ENCODE results near the gene FTO.

Gene FTO

DNA sequence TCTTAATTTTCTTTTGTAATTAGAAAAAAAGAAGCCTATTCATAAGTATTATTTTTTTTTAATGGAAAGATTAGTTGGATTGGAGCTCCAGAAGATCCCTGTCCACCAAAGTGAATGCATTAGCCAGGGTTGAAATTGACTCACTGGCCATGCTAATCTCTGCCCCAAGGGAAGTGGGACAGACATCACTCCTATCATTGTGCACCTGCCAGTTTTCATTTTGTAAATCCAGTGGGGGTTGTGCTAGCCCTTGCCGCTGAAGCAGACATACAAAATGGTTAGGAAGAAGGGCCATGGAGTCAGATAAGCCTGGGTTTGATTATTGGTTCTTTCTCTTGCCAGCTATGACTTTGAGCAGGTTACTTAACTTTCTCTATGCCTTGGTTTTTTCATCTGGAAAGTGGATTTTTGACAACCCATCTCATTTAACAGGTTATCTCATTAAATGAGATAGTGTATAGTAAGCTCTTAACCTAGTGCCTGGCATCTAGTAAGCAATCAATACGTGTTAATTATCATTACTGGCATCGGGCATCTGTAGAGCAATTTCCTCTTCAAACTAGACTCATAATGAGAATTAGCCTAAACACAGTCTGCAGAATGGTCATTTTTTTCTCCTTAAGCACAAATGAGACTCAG is 365.8 kb downstream of the FTO start:
- no peak for DNase-seq (ENCODE audit: low read depth in 1 of 2, low spot score in 1 of 2)
- no peak for TF ChIP-seq JUND (IDR thresholded peaks at IDR 0.05; ENCODE audit: low read depth)
- in situ Hi-C loops (cut with HindIII; ENCODE audit: low pct_unique_long_range_greater_than_20kb, low sequenced_read_pairs): no loop called here

DNA sequence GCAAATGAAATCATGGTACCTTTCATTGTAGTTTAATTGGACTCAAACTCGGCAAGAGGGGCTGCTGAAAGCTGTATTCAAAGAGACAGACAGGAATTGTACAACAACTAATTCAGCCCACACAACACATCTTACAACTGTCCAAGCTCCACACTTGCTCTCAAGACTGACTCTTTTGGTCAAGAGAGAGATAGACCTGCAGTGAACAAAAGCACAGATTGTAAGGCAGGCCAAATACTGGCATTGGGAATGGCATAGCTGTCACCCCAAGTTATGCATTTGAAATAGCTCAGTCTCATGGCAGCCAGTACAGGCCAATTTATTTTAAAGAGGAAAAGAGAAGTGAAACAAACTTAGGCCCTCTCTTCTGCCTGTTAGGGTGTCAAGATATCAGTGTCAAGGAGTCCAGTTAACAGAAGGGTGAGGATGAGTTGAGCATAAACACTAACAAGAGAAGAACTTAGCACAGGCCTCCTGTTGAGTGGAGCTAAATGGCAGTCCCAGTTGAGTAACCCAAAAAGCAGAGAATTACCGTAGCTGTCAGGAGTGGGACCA is 366.9 kb downstream of the FTO start:
- no peak for TF ChIP-seq JUND (IDR thresholded peaks at IDR 0.05; ENCODE audit: low read depth)
- DNase-seq (ENCODE audit: low read depth in 1 of 2, low spot score in 1 of 2): no peak
- in situ Hi-C loops (cut with HindIII; ENCODE audit: low pct_unique_long_range_greater_than_20kb, low sequenced_read_pairs): no loop called here

DNA sequence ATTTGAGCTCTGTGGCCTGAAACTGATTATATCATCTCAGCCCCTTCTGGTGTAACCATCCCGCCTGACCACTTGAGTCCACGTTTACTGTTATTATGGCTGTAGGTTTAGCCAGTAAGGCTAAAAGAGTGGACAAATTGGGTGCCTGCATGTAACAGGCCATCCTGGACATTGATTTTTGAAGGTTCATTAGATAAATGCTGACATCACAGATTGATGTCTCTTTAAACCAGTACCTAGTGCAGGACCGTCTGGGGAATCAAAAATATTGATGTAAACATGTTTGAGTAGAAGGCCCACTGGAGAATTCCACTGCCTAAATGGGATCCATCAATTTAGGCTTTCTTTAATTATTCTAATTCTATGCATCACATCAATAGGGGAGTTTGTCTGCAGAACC is 367.6 kb downstream of the FTO start:
- in situ Hi-C loops (cut with HindIII; ENCODE audit: low pct_unique_long_range_greater_than_20kb, low sequenced_read_pairs): no loop called here
- no peak for TF ChIP-seq JUND (IDR thresholded peaks at IDR 0.05; ENCODE audit: low read depth)
- no peak for DNase-seq (ENCODE audit: low read depth in 1 of 2, low spot score in 1 of 2)

DNA sequence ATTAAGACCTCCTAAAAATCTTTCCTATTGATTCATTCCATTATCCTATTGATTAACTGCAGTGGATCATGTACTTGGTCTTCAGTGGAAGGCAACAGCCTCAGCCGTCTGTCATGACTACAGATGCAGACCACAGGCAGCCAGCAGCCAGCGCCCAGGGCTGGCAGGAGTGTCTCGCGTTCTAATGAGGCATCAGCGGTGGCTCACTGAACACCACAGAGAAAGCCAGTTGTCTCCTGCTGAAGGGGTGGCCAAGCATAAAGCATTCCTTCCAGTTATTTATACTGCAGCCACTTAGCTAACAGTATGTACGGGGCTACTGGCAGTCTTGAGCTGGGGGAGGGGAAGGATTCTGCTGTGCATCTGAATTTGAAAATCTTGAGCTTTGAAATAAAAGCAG is 368.3 kb downstream of the FTO start:
- in situ Hi-C loops (cut with HindIII; ENCODE audit: low pct_unique_long_range_greater_than_20kb, low sequenced_read_pairs): no loop called here
- no peak for DNase-seq (ENCODE audit: low read depth in 1 of 2, low spot score in 1 of 2)
- TF ChIP-seq JUND (IDR thresholded peaks at IDR 0.05; ENCODE audit: low read depth): no peak

DNA sequence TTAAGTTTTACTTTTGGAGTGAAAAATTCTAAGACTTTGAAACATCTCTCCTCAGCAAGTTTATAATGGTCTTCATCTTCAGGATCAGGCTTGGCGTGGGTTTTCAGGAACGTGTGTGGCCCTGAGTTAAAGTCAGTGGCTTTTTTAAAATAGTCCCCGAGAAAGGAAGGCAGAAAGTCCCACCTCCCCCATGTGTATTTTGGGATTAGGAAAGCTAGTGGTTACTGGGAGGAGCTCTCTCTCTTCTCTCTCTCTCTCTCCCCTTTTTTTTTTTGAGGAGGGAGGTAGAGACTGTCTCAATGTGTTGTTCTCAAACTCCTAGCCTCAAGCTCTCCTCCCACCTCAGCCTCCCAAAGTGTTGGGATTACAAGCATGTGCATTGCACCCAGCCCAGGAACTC is 369.4 kb downstream of the FTO start:
- DNase-seq (ENCODE audit: low read depth in 1 of 2, low spot score in 1 of 2): peak in 1 of 2 experiments; percentile 19
- in situ Hi-C loops (cut with HindIII; ENCODE audit: low pct_unique_long_range_greater_than_20kb, low sequenced_read_pairs): no loop called here
- no peak for TF ChIP-seq JUND (IDR thresholded peaks at IDR 0.05; ENCODE audit: low read depth)

DNA sequence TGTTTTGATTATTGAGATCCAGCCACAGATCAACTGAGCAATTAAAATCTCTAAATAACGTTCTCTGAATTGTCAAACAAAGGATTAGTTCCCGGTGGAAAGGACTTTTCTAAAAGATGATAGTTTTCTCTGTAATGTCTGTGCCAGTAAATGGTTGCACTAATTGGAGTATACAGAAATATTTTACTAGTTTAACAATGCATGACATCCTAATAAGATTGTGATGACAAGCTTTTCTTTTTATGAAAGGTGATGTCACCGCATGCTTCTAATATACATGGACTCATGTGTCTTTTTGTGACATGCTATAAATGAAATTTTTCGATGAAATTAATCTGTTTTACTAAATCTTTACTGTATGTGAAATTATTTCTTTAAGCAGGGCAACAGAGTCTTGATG is 371.5 kb downstream of the FTO start:
- TF ChIP-seq JUND (IDR thresholded peaks at IDR 0.05; ENCODE audit: low read depth): no peak
- no peak for DNase-seq (ENCODE audit: low read depth in 1 of 2, low spot score in 1 of 2)
- in situ Hi-C loops (cut with HindIII; ENCODE audit: low pct_unique_long_range_greater_than_20kb, low sequenced_read_pairs): no loop called here

DNA sequence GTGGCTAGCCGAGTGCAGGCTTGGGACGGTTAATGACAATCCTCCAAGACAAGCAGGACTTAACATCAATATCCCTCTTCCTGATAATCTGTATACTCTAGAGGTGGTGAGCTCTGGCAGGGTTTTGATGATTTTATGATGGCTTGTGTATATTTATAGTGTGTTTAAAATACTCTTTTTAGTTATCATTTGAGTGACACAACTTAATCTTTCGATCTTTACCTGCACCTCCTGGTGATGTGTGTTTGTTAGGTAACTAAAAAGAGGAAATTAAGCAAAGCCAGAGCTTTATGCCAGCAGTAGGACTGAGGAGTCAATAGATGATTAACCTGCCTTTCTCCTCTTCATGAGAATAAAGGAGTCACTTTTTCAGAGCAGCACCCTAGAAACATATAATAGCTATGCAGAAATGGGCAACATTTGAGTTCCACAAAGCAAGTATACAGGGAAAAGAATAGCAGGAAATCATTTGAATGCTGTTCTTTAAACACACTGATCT is 372.1 kb downstream of the FTO start:
- TF ChIP-seq JUND (IDR thresholded peaks at IDR 0.05; ENCODE audit: low read depth): no peak
- in situ Hi-C loops (cut with HindIII; ENCODE audit: low pct_unique_long_range_greater_than_20kb, low sequenced_read_pairs): no loop called here
- peak in 1 of 2 experiments; percentile 32 for DNase-seq (ENCODE audit: low read depth in 1 of 2, low spot score in 1 of 2)

DNA sequence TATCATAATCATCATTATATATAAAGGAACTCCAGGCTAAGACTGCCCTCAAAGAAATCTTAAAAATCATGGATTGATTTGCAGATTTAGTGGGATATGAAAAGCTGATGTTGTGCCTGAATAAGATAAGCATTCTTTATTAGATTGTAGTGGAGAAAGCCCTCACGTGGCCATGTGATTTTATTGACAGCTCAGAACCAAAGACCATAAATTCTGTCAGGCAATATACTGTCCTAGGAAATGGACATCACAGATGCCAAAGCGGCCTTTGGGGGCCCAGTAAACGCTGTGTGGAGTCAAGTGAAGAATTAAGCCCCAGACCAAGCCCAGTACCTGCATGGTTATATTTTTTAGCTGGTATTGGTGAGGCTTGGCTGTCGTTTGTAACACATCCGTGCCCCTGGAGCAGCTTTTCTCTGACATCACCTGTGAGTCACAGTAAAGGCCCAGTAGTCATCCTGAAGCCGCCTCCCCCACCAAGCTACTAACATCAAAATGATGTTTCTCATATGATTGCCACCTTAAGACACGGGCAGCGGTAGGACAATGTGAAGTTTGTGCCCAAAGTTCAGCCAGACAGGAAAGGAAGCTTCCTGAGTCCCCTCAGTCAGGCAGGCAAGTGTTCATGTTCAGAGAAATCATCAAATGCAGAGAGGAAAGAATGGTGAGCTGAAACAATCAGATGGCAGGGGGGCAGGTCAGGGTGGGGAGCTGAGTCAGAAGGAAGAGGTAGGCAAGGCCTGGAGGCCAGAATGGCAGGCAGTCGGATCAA is 373.3 kb downstream of the FTO start:
- TF ChIP-seq JUND (IDR thresholded peaks at IDR 0.05; ENCODE audit: low read depth): no peak
- in situ Hi-C loops (cut with HindIII; ENCODE audit: low pct_unique_long_range_greater_than_20kb, low sequenced_read_pairs): no loop called here
- no peak for DNase-seq (ENCODE audit: low read depth in 1 of 2, low spot score in 1 of 2)

DNA sequence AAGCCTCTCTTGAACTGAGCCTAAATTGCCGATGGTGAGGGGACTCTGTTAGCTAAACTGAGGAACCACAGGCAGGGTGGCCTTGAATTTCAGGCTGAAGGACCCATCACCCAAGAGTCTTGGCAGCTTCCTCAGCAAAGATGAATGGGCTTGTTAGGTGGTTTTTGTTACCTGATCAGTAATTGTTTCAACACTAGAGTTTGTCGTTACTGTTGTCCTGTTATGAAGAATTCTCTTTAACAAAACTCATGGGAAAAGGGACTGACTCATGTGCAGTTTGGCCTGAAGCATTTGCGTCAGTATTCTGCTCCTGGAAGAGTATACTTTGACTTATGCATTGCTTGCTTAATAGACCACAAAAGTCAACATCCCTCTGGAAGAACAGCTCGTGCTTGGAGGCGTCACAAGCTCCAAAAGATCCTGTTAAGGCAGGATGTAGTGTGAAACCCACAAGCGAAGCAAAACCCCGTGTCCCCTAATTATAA is 376.6 kb downstream of the FTO start:
- in situ Hi-C loops (cut with HindIII; ENCODE audit: low pct_unique_long_range_greater_than_20kb, low sequenced_read_pairs): no loop called here
- DNase-seq (ENCODE audit: low read depth in 1 of 2, low spot score in 1 of 2): peak; percentile 8 to 98
- 0 out of 2 replicates have a peak, but pooled peaks have one; percentile 58 for TF ChIP-seq JUND (IDR thresholded peaks at IDR 0.05; ENCODE audit: low read depth)

DNA sequence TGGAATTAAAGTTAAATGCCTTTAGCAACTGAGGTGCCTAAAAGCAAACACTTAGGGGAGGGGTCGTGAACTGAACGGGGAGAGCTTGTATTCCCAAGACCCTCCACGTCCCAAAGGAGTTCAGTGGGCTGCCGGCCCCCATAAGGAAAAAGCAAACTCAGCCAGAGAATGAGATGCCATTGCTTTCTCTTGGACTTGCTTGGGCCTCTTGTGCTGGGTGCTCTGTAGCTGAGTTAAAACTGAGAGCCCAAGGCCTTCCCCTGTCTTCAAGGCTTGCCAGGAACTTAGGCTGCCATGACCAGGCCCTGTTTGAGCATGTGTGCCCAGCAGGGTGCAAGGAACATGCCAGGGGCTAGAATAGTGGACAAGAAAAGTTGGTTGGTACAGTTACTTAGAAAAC is 382.8 kb downstream of the FTO start:
- no peak for DNase-seq (ENCODE audit: low read depth in 1 of 2, low spot score in 1 of 2)
- no peak for TF ChIP-seq JUND (IDR thresholded peaks at IDR 0.05; ENCODE audit: low read depth)
- in situ Hi-C loops (cut with HindIII; ENCODE audit: low pct_unique_long_range_greater_than_20kb, low sequenced_read_pairs): no loop called here

DNA sequence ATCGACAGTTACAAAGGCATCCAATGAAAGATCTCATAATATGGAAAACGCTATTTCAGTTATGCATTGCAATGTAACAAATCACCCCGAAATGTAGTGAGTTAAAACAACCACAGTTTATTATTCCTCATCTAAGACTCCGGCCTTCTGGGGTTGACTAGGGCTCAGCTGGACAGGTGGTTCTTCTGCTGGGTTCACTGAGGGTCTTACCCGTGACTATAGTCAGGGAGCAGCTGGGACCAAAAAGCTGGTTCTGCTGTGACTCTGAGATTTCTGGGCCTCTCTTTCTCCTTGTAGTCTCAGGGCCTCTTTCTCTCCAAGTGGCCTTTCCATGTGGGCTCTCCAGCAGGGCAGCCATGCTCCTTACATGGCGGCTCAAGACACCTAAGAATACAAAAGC is 386.6 kb downstream of the FTO start:
- in situ Hi-C loops (cut with HindIII; ENCODE audit: low pct_unique_long_range_greater_than_20kb, low sequenced_read_pairs): no loop called here
- no peak for TF ChIP-seq JUND (IDR thresholded peaks at IDR 0.05; ENCODE audit: low read depth)
- DNase-seq (ENCODE audit: low read depth in 1 of 2, low spot score in 1 of 2): no peak

DNA sequence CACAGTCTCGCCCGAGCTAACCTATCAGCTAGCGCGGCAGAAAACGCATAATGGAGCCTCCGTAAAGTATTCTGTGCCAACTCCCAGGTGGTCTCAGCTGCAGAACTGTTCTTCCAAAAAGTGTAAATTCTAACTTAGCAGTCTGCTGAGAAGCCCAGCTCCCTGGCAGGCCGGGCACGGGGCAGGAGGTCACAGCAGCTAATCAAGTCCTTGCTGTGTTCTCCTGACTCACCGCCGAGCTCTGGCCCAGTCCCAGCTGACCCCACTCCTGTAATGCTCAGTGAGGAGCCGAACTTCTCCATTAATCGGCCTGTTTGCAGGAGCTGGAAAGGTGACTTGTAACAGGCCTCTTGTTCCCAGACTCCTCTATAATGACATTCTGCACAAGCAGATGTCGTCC is 389.3 kb downstream of the FTO start:
- DNase-seq (ENCODE audit: low read depth in 1 of 2, low spot score in 1 of 2): no peak
- in situ Hi-C loops (cut with HindIII; ENCODE audit: low pct_unique_long_range_greater_than_20kb, low sequenced_read_pairs): no loop called here
- no peak for TF ChIP-seq JUND (IDR thresholded peaks at IDR 0.05; ENCODE audit: low read depth)

DNA sequence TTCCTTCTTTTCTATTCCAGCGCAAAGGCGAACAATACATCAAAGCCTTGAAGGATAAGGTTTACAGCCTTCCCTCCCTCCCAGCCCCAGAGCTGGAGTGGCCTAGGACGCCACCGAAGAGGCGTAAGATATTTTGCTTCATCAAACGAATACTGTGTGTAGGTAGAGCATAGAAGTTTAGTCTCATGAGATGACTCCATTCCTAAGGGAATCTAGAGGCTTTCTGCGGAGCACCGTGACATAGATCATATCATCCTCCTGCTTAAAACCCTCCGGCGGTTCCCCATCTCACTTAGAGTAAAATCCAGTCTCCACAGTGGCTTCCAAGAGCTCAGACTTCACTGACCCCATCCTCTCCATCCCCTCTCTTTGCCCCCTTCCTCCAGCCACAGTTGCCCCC is 390.7 kb downstream of the FTO start:
- no peak; the same call in 1 of the 2 replicates for TF ChIP-seq JUND (IDR thresholded peaks at IDR 0.05; ENCODE audit: low read depth)
- in situ Hi-C loops (cut with HindIII; ENCODE audit: low pct_unique_long_range_greater_than_20kb, low sequenced_read_pairs): no loop called here
- peak in 1 of 2 experiments; percentile 95 for DNase-seq (ENCODE audit: low read depth in 1 of 2, low spot score in 1 of 2)

All from T47D (cell line).